Astrocyte of the spinal cord (primary cell): ENCODE results near the gene SCAF11.

Experiments used
- DNase-seq: peaks from one replicate; pipeline ENCODE4 v3.0.0; 2011; ENCODE audit warnings: low read depth, low spot score
- H3K4me3 ChIP-seq: 2 replicates; pipeline ENCODE4 v1.5.1; 2011; ENCODE audit warnings: low read depth, mild to moderate bottlenecking, low read length, moderate library complexity
- CTCF ChIP-seq: IDR thresholded peaks from 2 replicates; pipeline ENCODE4 v1.5.1; 2012; ENCODE audit warnings: low read depth, mild to moderate bottlenecking, low read length, inconsistent platforms
- in situ Hi-C: cut with HindIII; loops from 2 replicates; pipeline ENCODE4 v1.10.0; 2017; ENCODE audit warnings: low sequenced_read_pairs

SCAF11 gene

GRCh38 chr12:45989721-45990467 lies 480 bp downstream of the SCAF11 start:
- no peak for TF ChIP-seq CTCF
- DNase-seq, result peak; percentile 51
- H3K4me3 ChIP-seq, result peak overlapping the region; percentile 94
- in situ Hi-C loops, result no loop called here

- DNase-seq, result no peak
- H3K4me3 ChIP-seq, result peak overlapping the region; percentile 94
- no peak for TF ChIP-seq CTCF
- in situ Hi-C loops, result no loop called here
Measured at GRCh38 chr12:45989287-45989686, 1.1 kb downstream of the SCAF11 start.

GRCh38 chr12:45988264-45988663 lies 2.1 kb downstream of the SCAF11 start:
- peak; percentile 24 for DNase-seq
- no peak overlapping the region for H3K4me3 ChIP-seq
- no peak for TF ChIP-seq CTCF
- in situ Hi-C loops, result no loop called here

GRCh38 chr12:45987340-45987727 lies 3.0 kb downstream of the SCAF11 start:
- no peak for TF ChIP-seq CTCF
- no peak overlapping the region for H3K4me3 ChIP-seq
- no peak for DNase-seq
- in situ Hi-C loops, result no loop called here

GRCh38 chr12:45986641-45987339 lies 3.6 kb downstream of the SCAF11 start:
- DNase-seq, result no peak
- H3K4me3 ChIP-seq, result no peak overlapping the region
- in situ Hi-C loops, result no loop called here
- TF ChIP-seq CTCF, result no peak

GRCh38 chr12:45981075-45981837 lies 9.1 kb downstream of the SCAF11 start:
- TF ChIP-seq CTCF, result no peak
- DNase-seq, result no peak
- in situ Hi-C loops, result no loop called here
- no peak overlapping the region for H3K4me3 ChIP-seq
